GM21515 (cell line): Measurements from ENCODE around the gene CYYR1.

Source experiments
- ATAC-seq: cut with Tn5 transposase; IDR thresholded peaks from one replicate; pipeline ENCODE4 v1.9.1; 2021; ENCODE audit not compliant: unreplicated experiment

CYYR1 gene

GRCh38 chr21:26572702-26573381 is at the start of gene CYYR1:
TSS of gene CYYR1 (minus strand) at chr21:26573286. CDS start at chr21:26572940, 346 bp downstream.
- no peak for ATAC-seq

- no peak for ATAC-seq
These were observed 44.1 kb upstream of the CYYR1 start for GRCh38 chr21:26617176-26617575.

- no peak for ATAC-seq
These were observed 41.2 kb upstream of the CYYR1 start for GRCh38 chr21:26614251-26614650.

GRCh38 chr21:26599261-26599660 is 26.2 kb upstream of the CYYR1 start:
- no peak for ATAC-seq

GRCh38 chr21:26597981-26598380 is 24.9 kb upstream of the CYYR1 start:
- no peak for ATAC-seq

GRCh38 chr21:26597031-26597430 is 23.9 kb upstream of the CYYR1 start:
- ATAC-seq: no peak

GRCh38 chr21:26595971-26596370 is 22.9 kb upstream of the CYYR1 start:
- no peak for ATAC-seq

- ATAC-seq: no peak
These were observed 20.7 kb upstream of the CYYR1 start for GRCh38 chr21:26593800-26594199.

GRCh38 chr21:26591543-26591942 is 18.5 kb upstream of the CYYR1 start:
- ATAC-seq: no peak

- no peak for ATAC-seq
These were observed 15.4 kb upstream of the CYYR1 start for GRCh38 chr21:26588446-26588845.

GRCh38 chr21:26587736-26588201 is 14.7 kb upstream of the CYYR1 start:
- ATAC-seq: no peak

GRCh38 chr21:26583769-26584168 is 10.7 kb upstream of the CYYR1 start:
- ATAC-seq: no peak

GRCh38 chr21:26581818-26582217 is 8.7 kb upstream of the CYYR1 start:
- ATAC-seq: no peak

- no peak for ATAC-seq
These were observed 897 bp downstream of the CYYR1 start for GRCh38 chr21:26572076-26572701.

GRCh38 chr21:26570203-26570602 is 2.9 kb downstream of the CYYR1 start:
- ATAC-seq: no peak

GRCh38 chr21:26565546-26565945 is 7.5 kb downstream of the CYYR1 start:
- ATAC-seq: no peak

GRCh38 chr21:26565111-26565510 is 8.0 kb downstream of the CYYR1 start:
- ATAC-seq: no peak

- no peak for ATAC-seq
These were observed 9.1 kb downstream of the CYYR1 start for GRCh38 chr21:26563856-26564503.

- no peak for ATAC-seq
These were observed 12.5 kb downstream of the CYYR1 start for GRCh38 chr21:26560612-26561011.

- no peak for ATAC-seq
These were observed 14.0 kb downstream of the CYYR1 start for GRCh38 chr21:26559099-26559498.

GRCh38 chr21:26557106-26557505 is 16.0 kb downstream of the CYYR1 start:
- ATAC-seq: no peak

GRCh38 chr21:26555540-26556146 is 17.4 kb downstream of the CYYR1 start:
- no peak for ATAC-seq
